ENCODE results near the gene ZNF18.
A peak's percentile ranks its signal among the peaks of the same experiment; 100 is the strongest.

The ZNF18 gene

GRCh38 chr17:11940904-11941303, 56.4 kb downstream of the ZNF18 start:
- POLR2A ChIA-PET, result no interaction called here
- CTCF ChIA-PET, result no interaction called here
- H3K4me3 ChIP-seq (ENCODE audit: low read depth, low read length), result no peak overlapping the region
- DNase-seq (ENCODE audit: low read depth, low spot score), result no peak
- no peak for TF ChIP-seq CTCF (IDR thresholded peaks at IDR 0.05; ENCODE audit: insufficient read depth, low read length, missing control alignments)

- H3K4me3 ChIP-seq (ENCODE audit: low read depth, low read length), result no peak overlapping the region
- ChIA-PET CTCF (interaction anchor here (0.7 to 1.6 kb wide), 9 partner anchors 9 to 1289 kb away, joined by 3 to 8 read pairs (median 3); no protein-coding TSS in a partner anchor), POLR2A (no interaction called here)
- no peak for DNase-seq (ENCODE audit: low read depth, low spot score)
- peak; percentile 45 for TF ChIP-seq CTCF (IDR thresholded peaks at IDR 0.05; ENCODE audit: insufficient read depth, low read length, missing control alignments)
Measured at GRCh38 chr17:11935734-11936406, 61.4 kb downstream of the ZNF18 start.

- no peak for DNase-seq (ENCODE audit: low read depth, low spot score)
- CTCF ChIA-PET, result no interaction called here
- POLR2A ChIA-PET, result no interaction called here
- H3K4me3 ChIP-seq (ENCODE audit: low read depth, low read length), result no peak overlapping the region
- no peak for TF ChIP-seq CTCF (IDR thresholded peaks at IDR 0.05; ENCODE audit: insufficient read depth, low read length, missing control alignments)
Measured at GRCh38 chr17:11932337-11932898, 64.9 kb downstream of the ZNF18 start.

GRCh38 chr17:11928436-11928835, 68.8 kb downstream of the ZNF18 start:
- CTCF ChIA-PET, result no interaction called here
- POLR2A ChIA-PET, result no interaction called here
- DNase-seq (ENCODE audit: low read depth, low spot score), result no peak
- no peak overlapping the region for H3K4me3 ChIP-seq (ENCODE audit: low read depth, low read length)
- no peak for TF ChIP-seq CTCF (IDR thresholded peaks at IDR 0.05; ENCODE audit: insufficient read depth, low read length, missing control alignments)

All from AG04449 (cell line).